Transverse colon (tissue), 4 donors: ENCODE data around the gene PPP2R1B.

ENCODE experiments used
- CTCF ChIP-seq, 5 experiments: fragments of 200-600 bp in 3 of 5; fragments of 450-650 bp in 2 of 5; sonication (generic) in 3 of 5; IDR thresholded peaks; 1 replicate in 2 of 5; 2 replicates in 3 of 5; pipeline ENCODE4 v1.5.1; 2016 to 2017; ENCODE audit warnings: antibody characterized with exemption in 5 of 5, inconsistent platforms in 3 of 5, mild to moderate bottlenecking in 2 of 5, moderate library complexity in 1 of 5
- POLR2A ChIP-seq: fragments of 450-650 bp; IDR thresholded peaks from one replicate; pipeline ENCODE4 v1.6.1; 2016; ENCODE audit warnings: antibody characterized with exemption, mild to moderate bottlenecking, moderate library complexity
- POLR2AphosphoS5 ChIP-seq, 3 donors: sonication (generic); formaldehyde crosslinking; IDR thresholded peaks; one replicate each; pipeline ENCODE4 v1.6.1; 2016; ENCODE audit warnings: antibody characterized with exemption in 3 of 3

- TF ChIP-seq CTCF (IDR thresholded peaks at IDR 0.05) = no peak
- TF ChIP-seq POLR2AphosphoS5 (IDR thresholded peaks at IDR 0.05) = no peak
- no peak for TF ChIP-seq POLR2A
Observed at GRCh38 chr11:111714522-111714921, 51.7 kb downstream of the PPP2R1B start.
